ENCODE measurements around the gene ESYT3. TPM values are rescaled to one million over a fixed set of nuclear protein-coding genes. Genes with fewer than 3 reads are reported as not detected.

Gene ESYT3
- total and polyA plus RNA-seq, 2 experiments from 2014 or later = 3.5 to 8.2 TPM

DNA sequence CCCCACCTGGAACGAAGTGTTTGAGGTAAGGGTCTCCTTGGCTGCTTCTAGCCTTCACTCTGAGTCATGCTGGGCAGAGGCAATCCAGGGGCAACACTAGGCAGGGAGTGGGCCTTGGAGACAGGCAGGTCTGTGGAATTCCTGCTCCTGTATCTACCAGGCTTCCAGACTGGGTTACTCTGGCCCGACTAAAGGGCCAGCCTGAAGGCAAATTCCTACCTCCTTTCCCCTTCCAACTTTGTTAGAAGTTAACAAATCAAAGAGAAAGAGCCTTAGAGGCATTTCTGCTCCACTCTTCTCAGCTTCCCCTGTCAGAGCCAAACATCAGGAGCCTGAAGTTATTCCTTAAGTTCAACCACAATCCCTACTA, 30.1 kb downstream of the ESYT3 start:
- no peak for ATAC-seq
- no peak overlapping the region for H3K27ac ChIP-seq (ENCODE audit: low read depth)
- H3K9me2 ChIP-seq (ENCODE audit: insufficient read depth) = no peaks in the 10 kb centered on the region
- H2AFZ ChIP-seq = no peak overlapping the region
- no peaks in the 10 kb centered on the region for H3K79me2 ChIP-seq (replicated peaks; ENCODE audit: insufficient read depth)
- Mint-ChIP-seq H3K9me3 (no peaks in the 10 kb centered on the region), H3K4me3 (no peak overlapping the region), H3K36me3 (ENCODE audit: low read depth) (peaks cover under 1% of the 10 kb centered on the region; the same call in 1 of the 3 replicates), H3K27ac (no peak overlapping the region), H3K4me1 (peaks cover 6% of the 10 kb centered on the region; the same call in 2 of the 3 replicates), H3K27me3 (ENCODE audit: insufficient read depth, low read depth, poor library complexity) (peaks cover under 1% of the 10 kb centered on the region)
- H3K4me2 ChIP-seq = no peak overlapping the region
- 0 out of 2 replicates have a peak, but pooled peaks cover 3% of the 10 kb centered on the region for H4K20me1 ChIP-seq (replicated peaks; ENCODE audit: insufficient read depth)
- no peak overlapping the region for H3K4me3 ChIP-seq
- no peaks in the 10 kb centered on the region for H3K36me3 ChIP-seq (ENCODE audit: insufficient read depth)
- no peaks in the 10 kb centered on the region for H3K27me3 ChIP-seq (ENCODE audit: insufficient read depth)
- DNase-seq (ENCODE audit: low spot score) = no peak
- no peaks in the 10 kb centered on the region for H3F3A ChIP-seq (replicated peaks; ENCODE audit: low read depth)
- TF ChIP-seq, protein P1, sequence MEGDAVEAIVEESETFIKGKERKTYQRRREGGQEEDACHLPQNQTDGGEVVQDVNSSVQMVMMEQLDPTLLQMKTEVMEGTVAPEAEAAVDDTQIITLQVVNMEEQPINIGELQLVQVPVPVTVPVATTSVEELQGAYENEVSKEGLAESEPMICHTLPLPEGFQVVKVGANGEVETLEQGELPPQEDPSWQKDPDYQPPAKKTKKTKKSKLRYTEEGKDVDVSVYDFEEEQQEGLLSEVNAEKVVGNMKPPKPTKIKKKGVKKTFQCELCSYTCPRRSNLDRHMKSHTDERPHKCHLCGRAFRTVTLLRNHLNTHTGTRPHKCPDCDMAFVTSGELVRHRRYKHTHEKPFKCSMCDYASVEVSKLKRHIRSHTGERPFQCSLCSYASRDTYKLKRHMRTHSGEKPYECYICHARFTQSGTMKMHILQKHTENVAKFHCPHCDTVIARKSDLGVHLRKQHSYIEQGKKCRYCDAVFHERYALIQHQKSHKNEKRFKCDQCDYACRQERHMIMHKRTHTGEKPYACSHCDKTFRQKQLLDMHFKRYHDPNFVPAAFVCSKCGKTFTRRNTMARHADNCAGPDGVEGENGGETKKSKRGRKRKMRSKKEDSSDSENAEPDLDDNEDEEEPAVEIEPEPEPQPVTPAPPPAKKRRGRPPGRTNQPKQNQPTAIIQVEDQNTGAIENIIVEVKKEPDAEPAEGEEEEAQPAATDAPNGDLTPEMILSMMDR (conservative IDR thresholded peaks at IDR 0.05; ENCODE audit: low read depth in 2 of 2) = no peak
- TF ChIP-seq ZNF114 (CRISPR knock-in tag; IDR thresholded peaks at IDR 0.05) (no peak), STAT1 (IDR thresholded peaks at IDR 0.05; ENCODE audit: unreplicated experiment) (no peak), CREB1 (CRISPR knock-in tag; IDR thresholded peaks at IDR 0.05; ENCODE audit: low read depth) (no peak), EZH2 (IDR thresholded peaks at IDR 0.05; ENCODE audit: low read depth, unreplicated experiment) (no peak), NANOG (IDR thresholded peaks at IDR 0.05; ENCODE audit: borderline replicate concordance) (no peak), EZH2phosphoT487 (IDR thresholded peaks at IDR 0.05; ENCODE audit: unreplicated experiment) (no peak)
- TF ChIP-seq, protein P2, sequence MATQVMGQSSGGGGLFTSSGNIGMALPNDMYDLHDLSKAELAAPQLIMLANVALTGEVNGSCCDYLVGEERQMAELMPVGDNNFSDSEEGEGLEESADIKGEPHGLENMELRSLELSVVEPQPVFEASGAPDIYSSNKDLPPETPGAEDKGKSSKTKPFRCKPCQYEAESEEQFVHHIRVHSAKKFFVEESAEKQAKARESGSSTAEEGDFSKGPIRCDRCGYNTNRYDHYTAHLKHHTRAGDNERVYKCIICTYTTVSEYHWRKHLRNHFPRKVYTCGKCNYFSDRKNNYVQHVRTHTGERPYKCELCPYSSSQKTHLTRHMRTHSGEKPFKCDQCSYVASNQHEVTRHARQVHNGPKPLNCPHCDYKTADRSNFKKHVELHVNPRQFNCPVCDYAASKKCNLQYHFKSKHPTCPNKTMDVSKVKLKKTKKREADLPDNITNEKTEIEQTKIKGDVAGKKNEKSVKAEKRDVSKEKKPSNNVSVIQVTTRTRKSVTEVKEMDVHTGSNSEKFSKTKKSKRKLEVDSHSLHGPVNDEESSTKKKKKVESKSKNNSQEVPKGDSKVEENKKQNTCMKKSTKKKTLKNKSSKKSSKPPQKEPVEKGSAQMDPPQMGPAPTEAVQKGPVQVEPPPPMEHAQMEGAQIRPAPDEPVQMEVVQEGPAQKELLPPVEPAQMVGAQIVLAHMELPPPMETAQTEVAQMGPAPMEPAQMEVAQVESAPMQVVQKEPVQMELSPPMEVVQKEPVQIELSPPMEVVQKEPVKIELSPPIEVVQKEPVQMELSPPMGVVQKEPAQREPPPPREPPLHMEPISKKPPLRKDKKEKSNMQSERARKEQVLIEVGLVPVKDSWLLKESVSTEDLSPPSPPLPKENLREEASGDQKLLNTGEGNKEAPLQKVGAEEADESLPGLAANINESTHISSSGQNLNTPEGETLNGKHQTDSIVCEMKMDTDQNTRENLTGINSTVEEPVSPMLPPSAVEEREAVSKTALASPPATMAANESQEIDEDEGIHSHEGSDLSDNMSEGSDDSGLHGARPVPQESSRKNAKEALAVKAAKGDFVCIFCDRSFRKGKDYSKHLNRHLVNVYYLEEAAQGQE (IDR thresholded peaks at IDR 0.05; ENCODE audit: unreplicated experiment) = no peak
- H3K4me1 ChIP-seq (ENCODE audit: insufficient read depth) = no peaks in the 10 kb centered on the region

DNA sequence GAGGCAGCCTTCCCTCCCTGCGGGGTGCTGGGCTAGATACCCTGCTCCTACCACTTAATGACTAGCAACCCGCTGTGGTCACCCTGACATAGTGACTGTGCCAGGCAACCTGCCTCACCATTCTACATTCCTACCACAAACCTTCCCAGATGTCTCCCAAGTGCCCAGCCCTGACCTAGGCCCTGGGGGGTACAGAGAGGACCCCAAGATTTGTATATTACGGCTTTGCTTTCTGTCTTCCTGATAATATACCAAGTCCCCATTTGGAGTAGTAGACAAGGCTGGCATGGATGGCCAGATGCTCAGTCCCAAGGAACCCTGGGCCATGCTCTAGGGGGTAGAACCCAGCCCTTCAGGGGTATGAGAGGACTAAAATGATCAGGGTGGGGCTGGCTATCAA, 31.0 kb downstream of the ESYT3 start:
- no peak overlapping the region for H3K27ac ChIP-seq (ENCODE audit: low read depth)
- H3F3A ChIP-seq (replicated peaks; ENCODE audit: low read depth) = no peaks in the 10 kb centered on the region
- DNase-seq (ENCODE audit: low spot score) (no peak), ATAC-seq (no peak)
- H3K27ac Mint-ChIP-seq = no peak overlapping the region
- H3K27me3 Mint-ChIP-seq (ENCODE audit: insufficient read depth, low read depth, poor library complexity) = no peaks in the 10 kb centered on the region
- no peak overlapping the region for H3K4me2 ChIP-seq
- no peaks in the 10 kb centered on the region for H3K79me2 ChIP-seq (replicated peaks; ENCODE audit: insufficient read depth)
- H3K9me2 ChIP-seq (ENCODE audit: insufficient read depth) = no peaks in the 10 kb centered on the region
- H3K27me3 ChIP-seq (ENCODE audit: insufficient read depth) = no peaks in the 10 kb centered on the region
- H2AFZ ChIP-seq = no peak overlapping the region
- H3K4me3 ChIP-seq = no peak overlapping the region
- no peaks in the 10 kb centered on the region; the same call in 2 of the 3 replicates for H3K36me3 Mint-ChIP-seq (ENCODE audit: low read depth)
- no peaks in the 10 kb centered on the region for H3K36me3 ChIP-seq (ENCODE audit: insufficient read depth)
- 0 out of 2 replicates have a peak, but pooled peaks cover 3% of the 10 kb centered on the region for H4K20me1 ChIP-seq (replicated peaks; ENCODE audit: insufficient read depth)
- H3K9me3 Mint-ChIP-seq = no peaks in the 10 kb centered on the region
- H3K4me3 Mint-ChIP-seq = no peak overlapping the region
- H3K4me1 Mint-ChIP-seq = peaks cover 6% of the 10 kb centered on the region; the same call in 2 of the 3 replicates
- H3K4me1 ChIP-seq (ENCODE audit: insufficient read depth) = no peaks in the 10 kb centered on the region
- TF ChIP-seq STAT1 (IDR thresholded peaks at IDR 0.05; ENCODE audit: unreplicated experiment) (no peak), ZNF331 (CRISPR knock-in tag; IDR thresholded peaks at IDR 0.05; ENCODE audit: low read depth) (no peak), POLR2AphosphoS5 (IDR thresholded peaks at IDR 0.05; ENCODE audit: low read depth) (no peak), EZH2phosphoT487 (IDR thresholded peaks at IDR 0.05; ENCODE audit: unreplicated experiment) (no peak), JUNB (IDR thresholded peaks at IDR 0.05; ENCODE audit: unreplicated experiment) (no peak), EZH2 (IDR thresholded peaks at IDR 0.05; ENCODE audit: low read depth, unreplicated experiment) (no peak), CREB1 (CRISPR knock-in tag; IDR thresholded peaks at IDR 0.05; ENCODE audit: low read depth) (no peak), NANOG (IDR thresholded peaks at IDR 0.05; ENCODE audit: borderline replicate concordance) (no peak)
- TF ChIP-seq, protein P3, sequence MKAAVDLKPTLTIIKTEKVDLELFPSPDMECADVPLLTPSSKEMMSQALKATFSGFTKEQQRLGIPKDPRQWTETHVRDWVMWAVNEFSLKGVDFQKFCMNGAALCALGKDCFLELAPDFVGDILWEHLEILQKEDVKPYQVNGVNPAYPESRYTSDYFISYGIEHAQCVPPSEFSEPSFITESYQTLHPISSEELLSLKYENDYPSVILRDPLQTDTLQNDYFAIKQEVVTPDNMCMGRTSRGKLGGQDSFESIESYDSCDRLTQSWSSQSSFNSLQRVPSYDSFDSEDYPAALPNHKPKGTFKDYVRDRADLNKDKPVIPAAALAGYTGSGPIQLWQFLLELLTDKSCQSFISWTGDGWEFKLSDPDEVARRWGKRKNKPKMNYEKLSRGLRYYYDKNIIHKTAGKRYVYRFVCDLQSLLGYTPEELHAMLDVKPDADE (IDR thresholded peaks at IDR 0.05) = no peak
- TF ChIP-seq, protein P2 (IDR thresholded peaks at IDR 0.05; ENCODE audit: unreplicated experiment) = no peak
